Body of pancreas (tissue), 4 donors: ENCODE data around the gene OSBPL10. TPM values are rescaled to one million over a fixed set of nuclear protein-coding genes. Genes with fewer than 3 reads are reported as not detected.

Experiments used
- ATAC-seq: fragments of 150-250 bp; one replicate; pipeline ENCODE4 v1.9.1; 2016
- DNase-seq, 4 donors: peaks; one replicate each; pipeline ENCODE4 v3.0.0-alpha.2; 2019
- H3K27ac ChIP-seq, 4 donors: fragments of 200-600 bp; sonication (generic); 1 replicate in 3 of 4; 2 replicates in 1 of 4; pipeline versions ENCODE4 v1.5.1 to v1.6.1; 2016 to 2019; ENCODE audit warnings: mild to moderate bottlenecking in 1 of 4, mixed read lengths in 1 of 4, moderate library complexity in 1 of 4
- H3K27me3 ChIP-seq, 2 donors: fragments of 200-600 bp; sonication (generic); one replicate each; pipeline ENCODE4 v1.6.0; 2016; ENCODE audit warnings: mild to moderate bottlenecking in 1 of 2
- H3K36me3 ChIP-seq, 2 donors: fragments of 200-600 bp; sonication (generic); replicated peaks in 1 of 2; 2 replicates each; pipeline ENCODE4 v1.5.1; 2016; ENCODE audit warnings: low read depth in 2 of 2; ENCODE audit not compliant: insufficient read depth in 1 of 2
- H3K4me1 ChIP-seq: fragments of 200-600 bp; sonication (generic); one replicate; pipeline ENCODE4 v1.6.0; 2016
- H3K4me3 ChIP-seq, 2 donors: fragments of 200-600 bp; sonication (generic); 1 replicate in 1 of 2; 2 replicates in 1 of 2; pipeline ENCODE4 v1.5.1; 2016 to 2019
- H3K9me3 ChIP-seq, 3 donors: fragments of 200-600 bp; sonication (generic); 1 replicate in 2 of 3; 2 replicates in 1 of 3; pipeline ENCODE4 v1.5.1; 2016
- CTCF ChIP-seq, 7 experiments: fragments of 450-650 bp in 4 of 7; fragments of 200-600 bp in 3 of 7; sonication (generic) in 3 of 7; IDR thresholded peaks; one replicate each; pipeline ENCODE4 v1.5.1; 2016 to 2019; ENCODE audit warnings: antibody characterized with exemption in 7 of 7
- POLR2A ChIP-seq, 3 donors: fragments of 450-650 bp; IDR thresholded peaks; one replicate each; pipeline ENCODE4 v1.6.1; 2016; ENCODE audit warnings: antibody characterized with exemption in 3 of 3, mild to moderate bottlenecking in 2 of 3
- WGBS, 2 donors: methylation state at CpG; one replicate each; pipeline ENCODE4 v1.1.5; 2017; 5-methylcytosine and 5-hydroxymethylcytosine counted together
- intact Hi-C: fragments of 100-400 bp; cut with DNase I; formaldehyde crosslinking; loops from one replicate; pipeline ENCODE4 v1.15.1; 2023
- total RNA-seq, 2 donors: library from RNA; depleted of rRNA; stranded (reverse); fragments of >200 nt; gene quantifications; one replicate each; pipeline ENCODE4 v1.1.0, GENCODE V29; 2016

OSBPL10 gene
- total RNA-seq, 2 donors from 2014 or later: 3.4 to 27.0 TPM

- Histone ChIP-seq H3K27me3 (no peaks in the 10 kb centered on the region), H3K4me3 (no peak overlapping the region), H3K36me3 (no peaks in the 10 kb centered on the region), H3K27ac (no peak overlapping the region), H3K4me1 (no peaks in the 10 kb centered on the region), H3K9me3 (no peaks in the 10 kb centered on the region)
- no peak for TF ChIP-seq POLR2A (IDR thresholded peaks at IDR 0.05)
- no peak for TF ChIP-seq CTCF (IDR thresholded peaks at IDR 0.05)
- intact Hi-C loops: no loop called here
- no peak for ATAC-seq
- 80 to 88% methylated on average over 4 of the region's 4 CpGs for WGBS, 2 donors
- no peak for DNase-seq
Measured at GRCh38 chr3:31668242-31668641, 312.8 kb downstream of the OSBPL10 start.

- ATAC-seq (no peak), DNase-seq (no peak)
- no peaks in the 10 kb centered on the region for H3K27me3 ChIP-seq
- TF ChIP-seq CTCF (IDR thresholded peaks at IDR 0.05) (no peak), POLR2A (IDR thresholded peaks at IDR 0.05) (no peak)
- H3K27ac ChIP-seq: no peak overlapping the region
- H3K36me3 ChIP-seq: no peaks in the 10 kb centered on the region
- 86 to 87% methylated on average over 1 of the region's 1 CpG for WGBS, 2 donors
- intact Hi-C loops: no loop called here
- H3K9me3 ChIP-seq: no peaks in the 10 kb centered on the region
- no peaks in the 10 kb centered on the region for H3K4me1 ChIP-seq
- H3K4me3 ChIP-seq: no peak overlapping the region
Measured at GRCh38 chr3:31667582-31667981, 313.5 kb downstream of the OSBPL10 start.

- no peak for TF ChIP-seq POLR2A (IDR thresholded peaks at IDR 0.05)
- TF ChIP-seq CTCF (IDR thresholded peaks at IDR 0.05): no peak
- Histone ChIP-seq H3K36me3 (no peaks in the 10 kb centered on the region), H3K4me3 (no peak overlapping the region), H3K27me3 (no peaks in the 10 kb centered on the region), H3K9me3 (no peaks in the 10 kb centered on the region), H3K4me1 (no peaks in the 10 kb centered on the region), H3K27ac (no peak overlapping the region)
- WGBS, 2 donors: 94 to 96% methylated on average over 12 to 16 of the region's 17 CpGs
- ATAC-seq (no peak), DNase-seq (no peak)
- intact Hi-C loops: no loop called here
Measured at GRCh38 chr3:31664031-31664430, 317.0 kb downstream of the OSBPL10 start.

- no peak overlapping the region for H3K4me3 ChIP-seq
- no peaks in the 10 kb centered on the region for H3K36me3 ChIP-seq
- ATAC-seq (no peak), DNase-seq (no peak)
- H3K4me1 ChIP-seq: no peaks in the 10 kb centered on the region
- no peak for TF ChIP-seq CTCF (IDR thresholded peaks at IDR 0.05)
- no peak for TF ChIP-seq POLR2A (IDR thresholded peaks at IDR 0.05)
- intact Hi-C loops: no loop called here
- no peak overlapping the region for H3K27ac ChIP-seq
- H3K9me3 ChIP-seq: no peaks in the 10 kb centered on the region
- WGBS, 2 donors: 86 to 94% methylated on average over 5 of the region's 5 CpGs
- H3K27me3 ChIP-seq: no peaks in the 10 kb centered on the region
Measured at GRCh38 chr3:31661993-31662670, 318.9 kb downstream of the OSBPL10 start.

GRCh38 chr3:31661286-31661685, 319.8 kb downstream of the OSBPL10 start:
- no peak for TF ChIP-seq CTCF (IDR thresholded peaks at IDR 0.05)
- TF ChIP-seq POLR2A (IDR thresholded peaks at IDR 0.05): no peak
- H3K4me1 ChIP-seq: no peaks in the 10 kb centered on the region
- WGBS, 2 donors: 51 to 59% methylated on average over 5 of the region's 5 CpGs
- no peak overlapping the region for H3K4me3 ChIP-seq
- H3K9me3 ChIP-seq: peaks cover 0 to 8% (median 0%) of the 10 kb centered on the region in 3 donors
- H3K27ac ChIP-seq: no peak overlapping the region
- no peak for ATAC-seq
- H3K27me3 ChIP-seq: no peaks in the 10 kb centered on the region
- H3K36me3 ChIP-seq: no peaks in the 10 kb centered on the region
- intact Hi-C loops: no loop called here
- no peak for DNase-seq
